Esophagus squamous epithelium (tissue), 5 donors: Measurements from ENCODE around the gene CALCOCO2. TPM values are rescaled to one million over a fixed set of nuclear protein-coding genes. Genes with fewer than 3 reads are reported as not detected.
A peak's percentile ranks its signal among the peaks of the same experiment; 100 is the strongest.
"Not testable (repeated sequence)": the region's sequence is repeated elsewhere in the genome, so short reads cannot be mapped to it uniquely, and the experiment has no call there.

ENCODE experiments used
- DNase-seq: peaks from one replicate; lab custom pipeline; 2025; lab: John Stamatoyannopoulos, UW
- H3K27ac ChIP-seq, 4 donors: fragments of 200-600 bp; sonication (generic); one replicate each; pipeline ENCODE4 v1.5.1; 2016 to 2019; ENCODE audit warnings: mild to moderate bottlenecking in 1 of 4
- H3K27me3 ChIP-seq, 4 donors: fragments of 200-600 bp; sonication (generic); 1 replicate in 3 of 4; 2 replicates in 1 of 4; pipeline versions ENCODE4 v1.5.1 to v1.6.0; 2017 to 2021; ENCODE audit warnings: antibody characterized with exemption in 1 of 4
- H3K36me3 ChIP-seq, 3 donors: fragments of 200-600 bp; sonication (generic); one replicate each; pipeline ENCODE4 v1.5.1; 2016 to 2019
- H3K4me1 ChIP-seq, 3 donors: fragments of 200-600 bp; sonication (generic); one replicate each; pipeline ENCODE4 v1.5.1; 2017 to 2019
- H3K4me3 ChIP-seq, 4 donors: fragments of 200-600 bp; sonication (generic); 1 replicate in 3 of 4; 2 replicates in 1 of 4; pipeline ENCODE4 v1.5.1; 2016 to 2019; ENCODE audit warnings: mild to moderate bottlenecking in 2 of 4, moderate library complexity in 1 of 4
- H3K9me3 ChIP-seq, 3 donors: fragments of 200-600 bp; sonication (generic); one replicate each; pipeline ENCODE4 v1.5.1; 2016 to 2019
- POLR2A ChIP-seq, 4 donors: fragments of 450-650 bp; IDR thresholded peaks; one replicate each; pipeline ENCODE4 v1.6.1; 2017; ENCODE audit warnings: antibody characterized with exemption in 4 of 4, mild to moderate bottlenecking in 4 of 4, moderate library complexity in 3 of 4
- WGBS, 2 donors: methylation state at CpG; one replicate each; pipeline ENCODE4 v1.1.5; 2018; 5-methylcytosine and 5-hydroxymethylcytosine counted together
- intact Hi-C: fragments of 100-400 bp; cut with DNase I; formaldehyde crosslinking; loops from one replicate; pipeline ENCODE4 v1.15.0; 2022
- total RNA-seq, 4 donors: library from RNA; depleted of rRNA; stranded (reverse); fragments of >200 nt; gene quantifications; one replicate each; pipeline ENCODE4 v1.1.0, GENCODE V29; 2016
- TF ChIP-seq, protein P1 (sequence below), 6 experiments: fragments of 450-650 bp in 4 of 6; fragments of 200-600 bp in 2 of 6; sonication (generic) in 2 of 6; IDR thresholded peaks; one replicate each; pipeline ENCODE4 v1.5.1; 2016 to 2019; ENCODE audit warnings: antibody characterized with exemption in 6 of 6, mild to moderate bottlenecking in 4 of 6, moderate library complexity in 4 of 6
- donor health status: DM: yes; HTN: yes; CAD: no.

CALCOCO2 gene
- total RNA-seq, 4 donors from 2014 or later, result 62.3 to 129 (median 79.4) TPM

DNA sequence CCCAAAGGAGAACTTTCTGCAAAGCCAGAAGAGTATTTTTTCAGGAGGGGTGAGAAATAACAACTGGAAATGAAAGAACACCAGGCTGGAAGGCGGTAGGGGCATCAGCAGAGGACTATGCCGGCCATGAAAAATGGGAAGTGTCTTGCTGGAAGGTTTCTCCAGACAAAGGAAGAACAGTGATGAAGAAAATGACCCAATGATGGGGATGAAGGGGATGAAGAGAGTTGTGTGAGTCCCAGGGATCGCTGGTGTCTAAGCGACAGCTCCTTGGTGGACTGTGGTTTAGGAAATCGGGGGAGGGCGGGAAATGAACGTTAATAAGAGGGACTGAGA lies 14.4 kb upstream of the CALCOCO2 start:
- DNase-seq, result no peak
- H3K4me1 ChIP-seq, result peaks cover 6 to 19% (median 9%) of the 10 kb centered on the region in 3 donors
- WGBS, 2 donors, result 8 to 13% methylated on average over 7 of the region's 7 CpGs
- peak overlapping the region in 3 of 4 donors; percentile 32 to 66 (median 44) for H3K4me3 ChIP-seq
- peak overlapping the region in 1 of 4 donors; percentile 25 for H3K27ac ChIP-seq
- no peaks in the 10 kb centered on the region for H3K36me3 ChIP-seq
- H3K9me3 ChIP-seq, result no peaks in the 10 kb centered on the region
- TF ChIP-seq, protein P1, sequence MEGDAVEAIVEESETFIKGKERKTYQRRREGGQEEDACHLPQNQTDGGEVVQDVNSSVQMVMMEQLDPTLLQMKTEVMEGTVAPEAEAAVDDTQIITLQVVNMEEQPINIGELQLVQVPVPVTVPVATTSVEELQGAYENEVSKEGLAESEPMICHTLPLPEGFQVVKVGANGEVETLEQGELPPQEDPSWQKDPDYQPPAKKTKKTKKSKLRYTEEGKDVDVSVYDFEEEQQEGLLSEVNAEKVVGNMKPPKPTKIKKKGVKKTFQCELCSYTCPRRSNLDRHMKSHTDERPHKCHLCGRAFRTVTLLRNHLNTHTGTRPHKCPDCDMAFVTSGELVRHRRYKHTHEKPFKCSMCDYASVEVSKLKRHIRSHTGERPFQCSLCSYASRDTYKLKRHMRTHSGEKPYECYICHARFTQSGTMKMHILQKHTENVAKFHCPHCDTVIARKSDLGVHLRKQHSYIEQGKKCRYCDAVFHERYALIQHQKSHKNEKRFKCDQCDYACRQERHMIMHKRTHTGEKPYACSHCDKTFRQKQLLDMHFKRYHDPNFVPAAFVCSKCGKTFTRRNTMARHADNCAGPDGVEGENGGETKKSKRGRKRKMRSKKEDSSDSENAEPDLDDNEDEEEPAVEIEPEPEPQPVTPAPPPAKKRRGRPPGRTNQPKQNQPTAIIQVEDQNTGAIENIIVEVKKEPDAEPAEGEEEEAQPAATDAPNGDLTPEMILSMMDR (IDR thresholded peaks at IDR 0.05), result no peak
- no peak for TF ChIP-seq POLR2A (IDR thresholded peaks at IDR 0.05)
- peaks cover 0 to 89% (median 0%) of the 10 kb centered on the region in 4 donors for H3K27me3 ChIP-seq
- intact Hi-C loops, result no loop called here

DNA sequence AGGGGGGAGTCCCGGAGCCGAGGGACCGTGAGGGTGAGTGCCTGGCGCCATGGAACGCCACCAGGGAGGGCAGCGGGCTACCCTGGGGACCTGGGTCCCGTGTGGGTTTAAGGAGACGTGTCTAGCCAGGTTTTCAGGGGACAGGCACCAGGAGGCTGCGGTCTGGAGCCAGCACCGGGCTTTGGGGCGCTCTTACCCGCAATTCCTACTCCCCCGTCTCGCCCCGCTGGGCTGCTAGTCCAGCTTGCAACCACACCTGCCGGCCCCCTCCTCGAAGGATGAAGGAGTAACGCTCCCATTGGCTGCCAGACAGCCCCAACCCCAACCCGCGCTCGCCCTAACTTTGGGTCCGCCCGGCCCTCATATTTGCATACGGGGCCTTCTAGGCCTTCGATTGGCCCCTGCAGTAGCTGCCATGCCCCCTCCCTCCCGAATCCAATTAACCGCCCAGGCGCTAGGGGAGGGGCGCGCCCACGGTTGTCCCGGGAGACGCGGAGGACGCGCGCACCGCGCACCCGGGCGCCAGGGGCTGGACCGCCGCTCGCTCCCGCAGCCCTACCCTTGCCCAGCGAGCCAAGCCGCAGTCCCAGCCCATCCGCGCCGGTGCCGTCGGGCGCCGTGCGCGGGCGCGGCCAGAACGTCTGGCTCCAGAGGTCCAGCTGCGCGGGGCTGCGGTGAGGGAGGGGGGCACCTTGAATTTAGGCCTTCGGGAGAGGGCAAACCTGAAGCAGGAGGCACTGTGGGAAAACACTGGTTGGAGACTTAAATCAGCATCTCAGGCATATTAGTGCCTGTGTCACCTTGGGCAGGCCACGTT lies 13.9 kb upstream of the CALCOCO2 start, which contains the start of gene TTLL6:
TSS of gene TTLL6 (minus strand) at position 456 of the 817 bp plus-strand sequence. CDS start at position 299, 157 bp downstream.
- WGBS, 2 donors, result 0 to 1% methylated on average over 16 to 18 of the region's 64 CpGs
- Histone ChIP-seq H3K27ac (peak within 1 kb of the TSS in 2 of 4 donors; percentile 25 to 49), H3K4me3 (peak within 1 kb of the TSS; percentile 24 to 66 (median 38)), H3K4me1 (peaks cover 6 to 19% (median 9%) of the 10 kb centered on the region in 3 donors), H3K9me3 (no peaks in the 10 kb centered on the region), H3K36me3 (no peaks in the 10 kb centered on the region), H3K27me3 (peaks cover 0 to 87% (median 0%) of the 10 kb centered on the region in 4 donors)
- TF ChIP-seq, protein P1 (IDR thresholded peaks at IDR 0.05), result no peak
- no peak for TF ChIP-seq POLR2A (IDR thresholded peaks at IDR 0.05)
- DNase-seq, result no peak
- intact Hi-C loops, result no loop called here

DNA sequence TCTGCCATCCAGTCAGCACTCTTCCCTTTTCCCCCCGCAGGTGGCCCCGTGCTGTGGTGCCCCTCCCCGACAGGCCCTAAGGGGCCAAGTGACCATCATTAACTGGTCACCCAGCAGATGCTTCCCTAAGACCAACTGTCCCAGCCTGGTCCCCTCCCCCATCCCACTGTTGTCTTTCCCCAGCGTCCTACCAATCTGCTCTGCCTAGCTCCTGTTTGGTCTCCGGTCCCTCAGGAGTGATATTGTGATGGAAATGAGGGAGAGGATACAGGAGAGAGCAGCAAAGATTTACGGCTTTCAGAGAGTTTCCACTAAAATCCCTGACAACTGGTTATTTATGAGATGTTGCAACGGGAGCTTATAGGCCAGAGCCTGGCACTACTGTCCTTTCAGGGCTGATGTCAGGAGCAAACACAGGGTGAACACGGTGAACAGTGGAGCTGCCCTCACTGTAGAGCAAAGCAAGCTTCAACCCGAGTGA lies 12.4 kb upstream of the CALCOCO2 start:
- peaks cover 0 to 85% (median 0%) of the 10 kb centered on the region in 4 donors for H3K27me3 ChIP-seq
- no peak for TF ChIP-seq POLR2A (IDR thresholded peaks at IDR 0.05)
- TF ChIP-seq, protein P1 (IDR thresholded peaks at IDR 0.05), result no peak
- intact Hi-C loops, result no loop called here
- H3K4me3 ChIP-seq, result no peak overlapping the region
- WGBS, 2 donors, result 25 to 49% methylated on average over 5 to 7 of the region's 9 CpGs
- no peaks in the 10 kb centered on the region for H3K9me3 ChIP-seq
- H3K36me3 ChIP-seq, result no peaks in the 10 kb centered on the region
- H3K27ac ChIP-seq, result no peak overlapping the region
- no peak for DNase-seq
- peaks cover 6 to 19% (median 9%) of the 10 kb centered on the region in 3 donors for H3K4me1 ChIP-seq

DNA sequence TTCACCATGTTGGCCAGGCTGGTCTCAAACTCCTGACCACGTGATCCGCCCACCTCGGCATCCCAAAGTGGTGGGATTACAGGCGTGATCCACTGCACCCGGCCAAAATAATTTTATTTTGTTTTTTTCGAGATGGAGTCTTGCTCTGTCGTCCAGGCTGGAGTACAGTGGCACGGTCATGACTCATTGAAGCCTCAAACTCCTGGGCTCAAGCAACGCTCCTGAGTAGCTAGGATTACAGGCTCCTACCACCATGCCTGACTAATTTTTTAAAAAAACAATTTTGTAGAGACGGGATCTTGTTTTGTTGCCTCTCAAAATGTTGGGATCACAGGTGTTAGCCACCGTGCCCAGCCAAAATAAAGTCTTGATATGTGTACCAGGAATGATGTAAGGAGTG lies 11.4 kb upstream of the CALCOCO2 start:
- Histone ChIP-seq H3K4me3 (no peak overlapping the region), H3K4me1 (peaks cover 6 to 19% (median 9%) of the 10 kb centered on the region in 3 donors), H3K27ac (no peak overlapping the region), H3K27me3 (peaks cover 0 to 85% (median 0%) of the 10 kb centered on the region in 4 donors), H3K36me3 (no peaks in the 10 kb centered on the region), H3K9me3 (no peaks in the 10 kb centered on the region)
- WGBS, 2 donors, result 63 to 66% methylated on average over 9 to 10 of the region's 11 CpGs
- TF ChIP-seq POLR2A (IDR thresholded peaks at IDR 0.05), result no peak
- TF ChIP-seq, protein P1 (IDR thresholded peaks at IDR 0.05), result no peak
- DNase-seq, result no peak
- intact Hi-C loops, result no loop called here

DNA sequence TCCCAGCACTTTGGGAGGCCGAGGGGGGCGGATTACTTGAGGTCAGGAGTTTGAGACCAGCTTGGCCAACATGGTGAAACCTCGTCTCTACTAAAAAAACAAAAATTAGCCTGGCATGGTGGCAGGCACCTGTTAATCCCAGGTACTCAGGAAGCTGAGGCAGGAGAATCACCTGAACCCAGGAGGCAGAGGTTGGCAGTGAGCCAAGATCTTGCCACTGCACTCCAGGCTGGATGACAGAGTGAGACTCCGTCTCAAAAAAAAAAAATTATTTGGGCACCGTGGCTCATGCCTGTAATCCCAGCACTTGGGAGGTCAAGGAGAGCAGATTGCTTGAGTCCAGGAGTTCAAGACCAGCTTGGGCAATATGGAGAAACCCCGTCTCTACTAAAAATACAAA lies 9.9 kb upstream of the CALCOCO2 start:
- peaks cover 6 to 19% (median 9%) of the 10 kb centered on the region in 3 donors for H3K4me1 ChIP-seq
- H3K4me3 ChIP-seq, intact Hi-C loops, H3K36me3 ChIP-seq, H3K9me3 ChIP-seq, H3K27ac ChIP-seq, DNase-seq: not testable (repeated sequence)
- H3K27me3 ChIP-seq, result peaks cover 0 to 83% (median 0%) of the 10 kb centered on the region in 4 donors
- 39 to 42% methylated on average over 4 of the region's 6 CpGs for WGBS, 2 donors
